Activated CD4-positive, CD25-positive, alpha-beta regulatory T cell treated with anti-CD3 and anti-CD28 coated beads, Interleukin-2, amount 50 U/mL, for 16 hours (primary cell): ENCODE measurements around the gene NPY1R.

Experiments used
- DNase-seq: peaks from one replicate; pipeline ENCODE4 v3.0.0-alpha.2; 2020; ENCODE audit warnings: low read depth, low spot score

NPY1R gene

GRCh38 chr4:163279713-163280112 is 52.7 kb downstream of the NPY1R start:
- DNase-seq = no peak

GRCh38 chr4:163274861-163275260 is 57.5 kb downstream of the NPY1R start:
- no peak for DNase-seq
